ENCODE measurements around the gene ARHGAP42. TPM values are rescaled to one million over a fixed set of nuclear protein-coding genes. Genes with fewer than 3 reads are reported as not detected.

The ARHGAP42 gene
- total RNA-seq, 1 donor from 2014 or later: 25.3 TPM

DNA sequence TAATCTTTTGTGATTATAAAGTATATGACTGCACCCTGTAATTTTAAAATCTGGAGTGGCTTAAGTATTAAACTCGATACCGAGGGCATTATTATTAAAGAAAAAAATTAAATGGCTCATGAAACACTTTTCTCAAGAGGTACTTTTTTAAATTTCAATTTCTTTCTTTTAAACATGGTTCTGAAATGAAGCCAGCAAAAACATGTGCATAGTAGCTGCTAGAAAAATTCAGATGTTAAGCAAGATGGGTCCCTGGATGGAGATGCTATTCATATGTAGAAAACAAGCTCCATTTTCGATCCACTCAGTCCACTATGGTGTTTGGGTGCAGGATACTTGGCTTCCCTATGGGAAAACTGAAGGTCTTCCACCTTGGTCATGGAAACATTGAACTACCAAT lies 253.0 kb downstream of the ARHGAP42 start:
- peaks cover 8% of the 10 kb centered on the region for H3K36me3 Mint-ChIP-seq (ENCODE audit: insufficient read depth)
- H3K27me3 Mint-ChIP-seq: no peaks in the 10 kb centered on the region
- TF ChIP-seq, protein P1, sequence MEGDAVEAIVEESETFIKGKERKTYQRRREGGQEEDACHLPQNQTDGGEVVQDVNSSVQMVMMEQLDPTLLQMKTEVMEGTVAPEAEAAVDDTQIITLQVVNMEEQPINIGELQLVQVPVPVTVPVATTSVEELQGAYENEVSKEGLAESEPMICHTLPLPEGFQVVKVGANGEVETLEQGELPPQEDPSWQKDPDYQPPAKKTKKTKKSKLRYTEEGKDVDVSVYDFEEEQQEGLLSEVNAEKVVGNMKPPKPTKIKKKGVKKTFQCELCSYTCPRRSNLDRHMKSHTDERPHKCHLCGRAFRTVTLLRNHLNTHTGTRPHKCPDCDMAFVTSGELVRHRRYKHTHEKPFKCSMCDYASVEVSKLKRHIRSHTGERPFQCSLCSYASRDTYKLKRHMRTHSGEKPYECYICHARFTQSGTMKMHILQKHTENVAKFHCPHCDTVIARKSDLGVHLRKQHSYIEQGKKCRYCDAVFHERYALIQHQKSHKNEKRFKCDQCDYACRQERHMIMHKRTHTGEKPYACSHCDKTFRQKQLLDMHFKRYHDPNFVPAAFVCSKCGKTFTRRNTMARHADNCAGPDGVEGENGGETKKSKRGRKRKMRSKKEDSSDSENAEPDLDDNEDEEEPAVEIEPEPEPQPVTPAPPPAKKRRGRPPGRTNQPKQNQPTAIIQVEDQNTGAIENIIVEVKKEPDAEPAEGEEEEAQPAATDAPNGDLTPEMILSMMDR (IDR thresholded peaks at IDR 0.05; ENCODE audit: unreplicated experiment): no peak
- H3K4me1 Mint-ChIP-seq (ENCODE audit: low read depth): no peaks in the 10 kb centered on the region
- no peak overlapping the region for H3K4me3 Mint-ChIP-seq (ENCODE audit: low read depth)
- no peaks in the 10 kb centered on the region for H3K9me3 Mint-ChIP-seq (ENCODE audit: low read depth)
- DNase-seq (ENCODE audit: low spot score, unreplicated experiment): no peak
- no peak overlapping the region for H3K27ac Mint-ChIP-seq

- no peak for DNase-seq (ENCODE audit: low spot score, unreplicated experiment)
- Mint-ChIP-seq H3K36me3 (ENCODE audit: insufficient read depth) (peaks cover 6% of the 10 kb centered on the region), H3K9me3 (ENCODE audit: low read depth) (no peaks in the 10 kb centered on the region), H3K4me3 (ENCODE audit: low read depth) (no peak overlapping the region), H3K4me1 (ENCODE audit: low read depth) (no peaks in the 10 kb centered on the region), H3K27me3 (no peaks in the 10 kb centered on the region), H3K27ac (no peak overlapping the region)
- TF ChIP-seq, protein P1 (IDR thresholded peaks at IDR 0.05; ENCODE audit: unreplicated experiment): no peak
Observed at GRCh38 chr11:100941033-100941432, 253.9 kb downstream of the ARHGAP42 start.

- Mint-ChIP-seq H3K4me1 (ENCODE audit: low read depth) (no peaks in the 10 kb centered on the region), H3K4me3 (ENCODE audit: low read depth) (no peak overlapping the region), H3K27ac (no peak overlapping the region), H3K27me3 (no peaks in the 10 kb centered on the region), H3K36me3 (ENCODE audit: insufficient read depth) (peaks cover 6% of the 10 kb centered on the region), H3K9me3 (ENCODE audit: low read depth) (no peaks in the 10 kb centered on the region)
- no peak for DNase-seq (ENCODE audit: low spot score, unreplicated experiment)
- TF ChIP-seq, protein P1 (IDR thresholded peaks at IDR 0.05; ENCODE audit: unreplicated experiment): no peak
Observed at GRCh38 chr11:100942016-100942415, 254.9 kb downstream of the ARHGAP42 start.

DNA sequence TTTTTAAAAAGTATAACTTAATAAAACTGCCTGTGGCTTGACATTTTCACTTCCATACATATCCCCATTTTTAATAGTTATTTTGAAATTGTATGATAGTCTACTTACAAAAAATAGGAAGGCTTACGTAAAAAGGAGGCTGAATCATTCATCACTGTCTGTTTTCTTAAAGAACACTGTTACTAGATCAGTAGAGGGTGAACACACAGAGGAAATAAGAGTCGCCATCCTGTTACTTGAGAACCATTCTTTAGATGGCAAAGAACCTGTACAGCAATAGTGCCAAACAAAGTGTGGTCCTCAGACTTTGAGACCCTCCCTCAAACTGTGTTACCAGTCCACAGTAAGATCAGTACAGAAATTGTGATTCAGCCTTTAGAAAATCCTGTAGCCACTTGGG lies 261.8 kb downstream of the ARHGAP42 start:
- Mint-ChIP-seq H3K36me3 (ENCODE audit: insufficient read depth) (no peaks in the 10 kb centered on the region), H3K27me3 (no peaks in the 10 kb centered on the region), H3K4me1 (ENCODE audit: low read depth) (no peaks in the 10 kb centered on the region), H3K27ac (no peak overlapping the region), H3K9me3 (ENCODE audit: low read depth) (no peaks in the 10 kb centered on the region), H3K4me3 (ENCODE audit: low read depth) (no peak overlapping the region)
- TF ChIP-seq, protein P1 (IDR thresholded peaks at IDR 0.05; ENCODE audit: unreplicated experiment): no peak
- DNase-seq (ENCODE audit: low spot score, unreplicated experiment): no peak

DNA sequence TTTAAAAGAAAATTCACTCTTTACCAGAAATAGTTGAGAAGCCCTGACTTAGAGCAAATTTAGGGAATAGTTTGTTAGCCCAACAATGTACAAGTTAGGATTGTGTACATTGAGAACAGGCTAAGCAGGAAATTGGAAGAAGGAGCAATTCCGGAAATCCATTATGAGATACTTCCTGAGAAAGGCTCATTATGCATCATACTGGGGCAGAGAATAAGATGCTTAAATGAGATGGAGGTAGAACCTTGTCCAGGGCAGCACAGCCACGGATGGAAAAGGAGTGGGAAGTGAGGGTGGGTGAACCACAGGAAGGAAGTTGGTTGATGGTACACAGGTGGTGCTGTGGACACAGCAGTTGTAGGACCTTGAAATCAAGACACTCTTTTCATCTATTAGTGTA lies 262.4 kb downstream of the ARHGAP42 start:
- Mint-ChIP-seq H3K9me3 (ENCODE audit: low read depth) (no peaks in the 10 kb centered on the region), H3K36me3 (ENCODE audit: insufficient read depth) (no peaks in the 10 kb centered on the region), H3K4me3 (ENCODE audit: low read depth) (no peak overlapping the region), H3K27me3 (no peaks in the 10 kb centered on the region), H3K27ac (no peak overlapping the region), H3K4me1 (ENCODE audit: low read depth) (no peaks in the 10 kb centered on the region)
- DNase-seq (ENCODE audit: low spot score, unreplicated experiment): no peak
- TF ChIP-seq, protein P1 (IDR thresholded peaks at IDR 0.05; ENCODE audit: unreplicated experiment): no peak
